Neural progenitor cell (in vitro differentiated cells): ENCODE measurements around the gene SYNRG.

Experiments
- EZH2 ChIP-seq: fragments of 200-600 bp; sonication (generic); IDR thresholded peaks from 2 replicates; pipeline ENCODE4 v1.6.1; 2017; ENCODE audit warnings: antibody characterized with exemption, mild to moderate bottlenecking, moderate library complexity
- TF ChIP-seq, protein P1 (sequence below): fragments of 200-600 bp; sonication (generic); IDR thresholded peaks from 2 replicates; pipeline ENCODE4 v1.5.1; 2017; ENCODE audit warnings: antibody characterized with exemption, mild to moderate bottlenecking

DNA sequence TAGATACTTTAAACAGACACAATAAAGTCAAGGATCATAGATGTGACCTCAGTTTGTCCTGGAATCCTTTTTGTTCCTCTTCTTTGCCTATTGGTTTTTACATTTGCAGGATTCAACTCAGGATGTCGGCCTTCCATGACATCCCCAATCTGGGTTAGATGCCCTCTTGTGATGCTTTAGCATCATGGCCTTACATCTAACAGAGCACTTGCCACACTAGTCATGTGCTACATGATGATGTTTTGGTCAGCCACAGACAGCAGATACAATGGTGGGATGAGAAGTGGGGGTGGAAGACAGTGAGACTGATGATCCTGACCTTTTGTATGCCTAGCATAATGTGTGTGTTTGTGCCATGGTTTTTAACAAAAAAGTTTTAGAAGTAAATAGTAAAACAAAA is 1.8 kb upstream of the SYNRG start:
- TF ChIP-seq, protein P1, sequence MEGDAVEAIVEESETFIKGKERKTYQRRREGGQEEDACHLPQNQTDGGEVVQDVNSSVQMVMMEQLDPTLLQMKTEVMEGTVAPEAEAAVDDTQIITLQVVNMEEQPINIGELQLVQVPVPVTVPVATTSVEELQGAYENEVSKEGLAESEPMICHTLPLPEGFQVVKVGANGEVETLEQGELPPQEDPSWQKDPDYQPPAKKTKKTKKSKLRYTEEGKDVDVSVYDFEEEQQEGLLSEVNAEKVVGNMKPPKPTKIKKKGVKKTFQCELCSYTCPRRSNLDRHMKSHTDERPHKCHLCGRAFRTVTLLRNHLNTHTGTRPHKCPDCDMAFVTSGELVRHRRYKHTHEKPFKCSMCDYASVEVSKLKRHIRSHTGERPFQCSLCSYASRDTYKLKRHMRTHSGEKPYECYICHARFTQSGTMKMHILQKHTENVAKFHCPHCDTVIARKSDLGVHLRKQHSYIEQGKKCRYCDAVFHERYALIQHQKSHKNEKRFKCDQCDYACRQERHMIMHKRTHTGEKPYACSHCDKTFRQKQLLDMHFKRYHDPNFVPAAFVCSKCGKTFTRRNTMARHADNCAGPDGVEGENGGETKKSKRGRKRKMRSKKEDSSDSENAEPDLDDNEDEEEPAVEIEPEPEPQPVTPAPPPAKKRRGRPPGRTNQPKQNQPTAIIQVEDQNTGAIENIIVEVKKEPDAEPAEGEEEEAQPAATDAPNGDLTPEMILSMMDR, result no peak
- no peak for TF ChIP-seq EZH2
